ENCODE results near the gene HAGH.
"Not testable (repeated sequence)": the region's sequence is repeated elsewhere in the genome, so short reads cannot be mapped to it uniquely, and the experiment has no call there.

HAGH gene

GRCh38 chr16:1810106-1810505 is 16.5 kb downstream of the HAGH start:
- DNase-seq: no peak

DNA sequence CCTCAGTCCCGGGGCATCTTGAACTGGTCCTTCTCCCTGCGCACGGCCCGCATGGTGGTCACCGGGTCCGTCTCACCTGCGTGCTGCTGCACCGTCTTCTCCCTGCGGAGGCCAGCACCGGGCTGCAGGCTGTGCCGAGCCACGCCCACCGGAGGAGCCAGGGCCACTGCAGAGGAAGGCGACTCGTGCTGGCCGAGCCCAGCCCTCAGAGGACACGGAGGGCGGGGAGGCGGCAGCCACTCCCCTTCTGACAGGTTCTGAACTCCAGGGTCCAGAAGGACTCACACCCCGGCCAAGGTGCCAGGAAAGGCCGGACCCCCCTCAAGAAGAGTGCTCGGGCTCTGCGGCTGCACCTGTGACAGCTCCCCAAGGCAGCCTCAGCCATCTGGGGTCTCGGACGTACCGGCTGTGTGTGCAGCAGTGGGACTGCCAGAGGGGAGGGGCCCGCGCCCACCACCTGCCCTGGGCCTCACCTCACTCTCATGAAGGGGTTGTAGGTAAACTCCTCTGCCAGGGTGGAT is 17.3 kb downstream of the HAGH start:
- DNase-seq: no peak

DNA sequence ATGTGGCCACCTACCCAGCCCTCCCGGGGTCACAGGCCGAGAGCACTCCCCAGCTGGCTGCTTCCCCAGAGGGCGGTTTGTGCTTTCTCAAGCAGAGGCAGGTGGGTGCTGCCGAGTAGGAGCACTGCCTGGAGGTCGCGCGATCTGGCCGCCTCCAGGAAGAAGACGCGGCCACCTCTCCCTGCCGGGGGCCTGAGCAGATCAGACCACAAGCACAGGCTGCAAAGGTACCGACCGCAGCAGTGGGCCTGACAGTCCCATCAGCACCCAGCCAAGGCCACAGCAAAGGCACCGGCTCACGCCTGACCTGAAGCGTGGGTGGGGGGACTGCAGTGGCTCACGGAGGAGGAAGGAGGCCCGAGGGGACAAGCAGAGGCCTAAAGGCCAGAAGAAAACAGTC is 17.9 kb downstream of the HAGH start:
- no peak for DNase-seq

GRCh38 chr16:1807626-1808025 is 19.0 kb downstream of the HAGH start:
- no peak for DNase-seq

DNA sequence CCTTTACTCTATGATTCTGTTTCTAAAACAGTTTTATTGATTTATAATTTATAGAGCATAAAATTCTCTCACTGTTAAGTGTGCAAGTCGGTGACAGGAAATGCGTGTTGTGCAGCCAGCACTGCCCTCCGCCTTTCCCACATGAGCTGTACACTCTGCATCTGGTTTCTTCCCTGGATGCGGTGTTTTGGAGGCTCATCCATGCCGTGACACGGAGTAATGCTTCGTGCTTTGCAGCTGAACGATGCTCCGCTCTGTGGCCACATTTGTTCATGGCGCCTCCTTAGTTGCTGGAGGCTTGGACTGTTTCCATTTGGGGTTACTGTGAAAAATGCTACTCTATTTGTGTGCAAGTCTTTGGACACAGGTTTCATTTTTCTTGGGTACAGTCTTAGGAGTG is 25.9 kb downstream of the HAGH start:
- DNase-seq: no peak

GRCh38 chr16:1799263-1799662 is 27.4 kb downstream of the HAGH start:
- not testable (repeated sequence) for DNase-seq

DNA sequence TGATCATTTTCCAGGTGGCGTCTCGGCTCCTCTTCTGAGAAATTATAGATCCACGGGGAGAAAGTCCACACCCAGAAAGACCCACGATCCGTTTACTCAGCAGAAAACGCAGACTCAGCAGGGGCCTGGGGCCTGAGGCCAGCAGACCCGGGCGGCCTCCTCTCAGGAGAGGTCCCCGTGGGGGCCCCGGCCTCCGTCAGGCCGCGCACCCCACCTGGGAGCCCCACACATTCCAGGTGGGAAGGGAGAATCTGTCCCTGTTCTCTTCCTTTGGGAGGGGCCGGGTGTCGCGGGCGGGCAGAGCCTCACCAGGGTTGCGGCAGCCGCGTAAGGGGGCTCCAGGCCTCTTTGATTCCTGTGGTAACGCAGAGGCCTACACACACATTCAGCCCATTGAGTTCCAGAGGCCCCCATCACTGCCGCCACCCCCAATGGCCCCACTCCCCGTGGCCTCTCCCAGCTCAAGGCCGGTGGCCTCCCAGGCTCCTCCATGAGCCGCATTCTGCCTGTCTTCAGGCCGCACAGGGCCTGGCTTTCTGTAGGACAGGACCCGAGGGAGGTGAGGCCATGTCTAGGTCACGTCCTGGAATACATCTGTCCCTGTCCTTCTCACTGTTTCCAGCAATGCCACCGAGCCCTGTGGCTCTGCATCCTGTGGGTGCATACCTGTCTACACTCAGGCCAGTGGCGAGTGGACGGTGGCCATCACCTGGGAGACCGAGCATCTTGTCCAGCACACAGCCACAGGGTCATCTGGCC is 31.5 kb downstream of the HAGH start:
- DNase-seq: no peak

DNA sequence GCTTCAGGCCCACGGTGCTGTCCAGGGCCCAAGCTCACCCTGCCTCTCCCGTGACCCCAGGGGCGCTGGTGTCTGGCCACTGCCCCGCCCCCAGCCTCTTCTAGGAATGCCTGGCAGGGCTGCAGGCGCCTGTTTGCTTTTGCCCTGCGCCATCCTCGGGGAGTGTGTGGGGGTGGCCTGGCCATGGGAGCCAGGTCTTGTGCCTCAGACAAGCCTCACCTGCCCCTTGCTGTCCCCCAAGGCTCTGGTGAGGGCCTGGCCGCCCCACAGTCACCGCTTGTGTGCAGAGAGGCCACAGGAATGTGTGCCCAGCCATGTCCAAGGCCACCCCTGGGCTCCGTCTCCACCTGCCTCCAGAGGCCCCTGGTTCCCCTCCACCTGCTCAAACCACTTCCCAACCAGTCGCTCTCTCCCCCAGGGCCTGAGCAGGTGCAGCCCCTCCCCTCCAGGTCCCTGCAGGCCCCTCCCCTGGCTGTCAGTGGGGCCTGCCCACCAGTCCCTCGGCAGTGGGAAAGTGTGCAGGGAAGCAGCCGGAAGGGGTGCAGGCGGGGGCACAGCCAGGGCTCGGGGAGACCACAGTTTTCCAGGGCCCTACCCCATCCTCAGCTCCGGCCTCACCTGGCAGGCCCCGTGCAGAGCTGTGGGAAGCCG is 32.3 kb downstream of the HAGH start:
- DNase-seq: peak in 1 of 2 experiments; percentile 37

GRCh38 chr16:1793578-1794220 is 32.9 kb downstream of the HAGH start, which contains the start of gene IGFALS:
Gene IGFALS, minus strand, starts transcription at chr16:1793705. Its CDS starts 53 bp downstream, at chr16:1793652.
- no peak for DNase-seq

GRCh38 chr16:1792836-1793577 is 33.6 kb downstream of the HAGH start:
- no peak for DNase-seq

DNA sequence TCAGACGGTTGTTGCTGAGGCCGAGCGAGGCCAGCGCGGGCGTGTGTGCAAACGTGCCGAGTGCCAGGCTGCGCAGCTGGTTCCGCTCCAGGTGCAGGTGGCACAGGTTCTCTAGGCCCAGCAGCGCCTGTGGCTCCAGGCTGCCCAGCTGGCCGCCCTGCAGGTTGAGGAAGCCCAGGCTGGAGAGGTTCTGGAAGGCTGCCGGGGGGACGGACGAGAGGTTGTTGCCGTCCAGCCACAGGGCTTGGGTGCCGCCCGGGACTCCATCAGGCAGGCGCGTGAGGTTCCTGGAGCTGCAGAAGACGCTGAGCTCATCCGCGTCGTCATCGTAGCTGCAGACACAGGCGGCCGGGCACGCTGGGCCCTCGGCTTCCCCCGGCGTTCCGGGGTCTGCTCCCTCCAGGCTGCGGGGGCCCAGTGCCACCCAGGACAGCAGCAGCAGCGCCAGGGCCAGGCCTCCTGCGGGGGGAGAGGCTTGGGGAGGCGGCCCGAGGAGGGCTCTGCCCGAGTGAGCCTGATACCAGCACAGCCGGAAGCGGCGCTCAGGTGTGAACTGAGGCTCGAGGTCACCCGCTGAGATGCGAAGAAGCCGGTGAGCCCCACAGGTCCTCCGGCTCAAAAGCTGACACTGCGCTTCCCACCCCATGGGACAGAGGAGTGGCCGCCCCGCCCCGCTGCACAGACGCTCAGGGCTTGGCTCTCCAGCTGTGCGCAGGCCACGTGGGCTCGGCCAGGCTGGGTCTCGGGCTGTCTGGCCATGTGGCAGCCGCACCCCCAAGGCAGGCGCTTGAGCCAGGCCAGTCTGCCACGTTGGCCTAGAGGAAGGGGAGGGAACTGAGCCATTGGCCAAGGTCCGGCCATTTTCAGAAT is 34.4 kb downstream of the HAGH start:
- DNase-seq: no peak

DNA sequence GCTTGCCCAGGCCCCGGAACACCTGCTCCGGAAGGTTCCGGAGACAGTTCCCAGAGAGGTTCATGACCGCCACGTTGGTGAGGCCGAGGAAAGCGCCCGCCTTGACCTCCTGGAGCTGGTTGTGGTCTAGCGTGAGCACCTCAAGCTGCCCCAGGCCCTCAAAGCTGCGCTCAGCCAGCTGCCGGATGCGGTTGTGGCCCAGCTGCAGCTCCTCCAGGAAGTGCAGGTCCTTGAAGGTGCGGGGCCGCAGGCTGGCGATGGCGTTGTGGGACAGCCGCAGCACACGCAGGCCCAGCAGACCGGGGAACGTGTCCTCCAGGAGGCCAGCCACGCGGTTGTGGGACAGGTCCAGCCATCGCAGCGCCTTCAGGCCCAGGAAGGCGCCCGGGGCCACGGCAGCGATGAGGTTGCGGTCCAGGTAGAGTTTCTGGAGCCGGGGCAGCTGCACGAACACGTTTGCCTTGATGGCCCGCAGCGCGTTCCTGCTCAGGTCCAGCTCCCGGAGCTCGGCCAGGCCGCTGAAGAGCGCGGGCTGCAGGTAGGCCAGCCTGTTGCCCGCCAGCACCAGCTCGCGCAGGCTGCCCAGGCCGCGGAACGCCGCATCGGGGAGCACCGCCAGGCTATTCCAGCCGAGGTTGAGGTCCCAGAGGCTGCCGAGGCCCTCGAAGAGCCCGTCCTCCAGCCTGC is 35.2 kb downstream of the HAGH start:
- no peak for DNase-seq

- DNase-seq: no peak
These were observed 35.9 kb downstream of the HAGH start for GRCh38 chr16:1790611-1791255.

DNA sequence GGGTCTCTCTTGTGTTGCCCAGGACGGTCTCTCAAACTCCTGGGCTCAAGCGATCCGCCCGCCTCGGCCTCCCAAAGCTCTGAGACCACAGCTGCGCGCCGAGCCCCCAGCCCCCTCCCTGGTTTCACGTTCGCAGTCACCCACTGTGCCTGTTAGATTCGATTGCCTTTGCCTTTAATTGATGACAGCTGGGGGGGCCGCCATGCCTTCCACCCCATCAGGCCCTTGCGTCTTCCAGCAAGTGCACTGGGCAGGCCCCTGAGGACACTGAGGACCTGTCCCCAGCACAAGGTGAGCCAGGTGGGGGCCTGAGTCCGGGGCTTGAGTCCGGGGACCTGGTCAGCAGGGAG is 36.4 kb downstream of the HAGH start:
- DNase-seq: no peak

GRCh38 chr16:1789643-1790045 is 37.0 kb downstream of the HAGH start:
- no peak for DNase-seq

- no peak for DNase-seq
These were observed 37.9 kb downstream of the HAGH start for GRCh38 chr16:1788708-1789100.

DNA sequence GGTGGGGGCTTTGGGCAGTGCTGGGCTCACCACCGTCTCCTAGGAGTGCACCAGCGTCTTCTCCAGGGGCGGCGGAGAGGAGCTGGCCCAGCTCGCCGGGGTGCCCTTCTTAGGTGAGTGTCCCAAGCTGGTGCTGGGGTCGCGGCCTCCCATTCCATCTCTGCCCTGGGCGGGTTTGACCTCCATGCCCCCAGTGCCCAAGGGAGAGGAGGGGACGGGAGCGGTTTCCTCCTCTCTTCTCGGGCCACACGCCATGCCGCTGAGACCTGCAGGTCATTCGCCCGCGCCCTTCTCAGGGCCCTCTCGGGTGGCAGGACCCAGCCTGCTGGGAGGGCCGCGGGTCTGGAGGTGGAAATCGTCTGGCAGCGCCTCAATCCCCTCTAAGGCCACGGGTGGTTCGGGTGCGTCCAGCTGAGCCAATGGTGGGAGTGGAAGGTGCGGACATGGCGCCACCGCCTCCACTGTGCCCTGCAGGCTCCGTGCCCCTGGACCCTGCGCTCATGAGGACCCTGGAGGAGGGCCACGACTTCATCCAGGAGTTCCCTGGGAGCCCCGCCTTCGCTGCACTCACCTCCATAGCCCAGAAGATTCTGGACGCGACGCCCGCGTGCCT is 38.4 kb downstream of the HAGH start:
- DNase-seq: no peak

DNA sequence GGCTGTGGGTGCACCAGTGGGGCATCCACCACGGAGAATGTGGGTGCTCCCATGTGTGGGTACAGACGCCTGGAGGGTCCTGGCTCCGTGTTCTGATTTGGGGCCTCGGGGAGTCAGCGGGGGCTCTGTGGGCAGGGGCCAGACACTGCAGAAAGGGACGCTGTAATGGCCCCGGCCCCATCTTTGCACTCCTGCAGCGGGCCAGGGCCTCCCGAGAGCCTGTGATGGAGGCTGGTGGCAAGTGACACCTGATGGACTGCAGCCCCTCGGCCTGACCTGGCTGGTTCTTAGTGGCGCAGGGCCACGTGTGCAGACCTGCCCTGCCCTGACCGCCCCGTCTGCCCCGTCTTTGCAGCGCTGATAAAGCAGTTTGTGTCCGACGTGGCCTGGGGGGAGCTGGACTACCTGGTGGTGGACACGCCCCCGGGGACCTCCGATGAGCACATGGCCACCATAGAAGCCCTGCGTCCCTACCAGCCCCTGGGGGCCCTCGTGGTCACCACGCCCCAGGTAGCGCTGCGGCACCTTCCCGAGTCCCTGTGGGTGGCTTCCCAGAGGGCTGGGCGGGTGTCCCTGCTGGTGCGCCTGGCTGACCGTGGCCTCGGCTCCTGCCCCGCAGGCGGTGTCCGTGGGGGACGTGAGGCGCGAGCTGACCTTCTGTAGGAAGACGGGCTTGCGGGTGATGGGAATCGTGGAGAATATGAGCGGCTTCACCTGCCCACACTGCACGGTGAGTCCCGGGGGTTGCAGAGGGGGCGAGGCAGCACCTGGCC is 39.1 kb downstream of the HAGH start:
- DNase-seq: no peak

DNA sequence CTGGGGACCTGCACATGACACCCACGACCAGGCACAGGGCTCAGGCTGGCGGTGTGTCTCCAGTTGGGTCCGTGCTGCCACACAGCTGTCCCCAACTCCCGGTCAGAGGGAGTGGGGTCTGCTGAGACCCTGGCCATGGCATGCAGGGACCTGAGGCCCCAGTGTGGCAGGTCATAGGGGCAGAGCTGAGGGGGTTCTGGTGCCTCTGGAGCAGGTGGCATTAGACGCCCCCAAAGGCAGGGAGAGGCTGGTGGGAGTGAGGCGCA is 39.6 kb downstream of the HAGH start:
- no peak for DNase-seq

Data from NCI-H187 (cell line).